IPS DF 4.7 (cell line): ENCODE measurements around the gene CAV2.

ENCODE experiments used
- DNase-seq: peaks from one replicate; pipeline ENCODE4 v3.0.0-alpha.2; 2013; ENCODE audit warnings: low spot score; ENCODE audit errors: extremely low read depth

CAV2 gene

GRCh38 chr7:116495736-116496135 is 3.8 kb upstream of the CAV2 start:
- no peak for DNase-seq

- DNase-seq = no peak
Measured at GRCh38 chr7:116496653-116497052, 2.9 kb upstream of the CAV2 start.

- DNase-seq = no peak
Measured at GRCh38 chr7:116497708-116498107, 1.8 kb upstream of the CAV2 start.

- no peak for DNase-seq
Measured at GRCh38 chr7:116500078-116500853, 728 bp downstream of the CAV2 start.

- no peak for DNase-seq
Measured at GRCh38 chr7:116501425-116502167, 2.1 kb downstream of the CAV2 start.

- DNase-seq = no peak
Measured at GRCh38 chr7:116502201-116503096, 2.9 kb downstream of the CAV2 start.

- no peak for DNase-seq
Measured at GRCh38 chr7:116503835-116504234, 4.3 kb downstream of the CAV2 start.

- DNase-seq = no peak
Measured at GRCh38 chr7:116505278-116505677, 5.7 kb downstream of the CAV2 start.

GRCh38 chr7:116505823-116506222 is 6.3 kb downstream of the CAV2 start:
- DNase-seq = no peak

GRCh38 chr7:116509982-116510579 is 10.5 kb downstream of the CAV2 start:
- no peak for DNase-seq

GRCh38 chr7:116510795-116511194 is 11.3 kb downstream of the CAV2 start:
- no peak for DNase-seq

- DNase-seq = no peak
Measured at GRCh38 chr7:116511552-116512519, 12.3 kb downstream of the CAV2 start.

- DNase-seq = no peak
Measured at GRCh38 chr7:116512520-116513188, 13.1 kb downstream of the CAV2 start.

GRCh38 chr7:116515584-116515983 is 16.0 kb downstream of the CAV2 start:
- DNase-seq = no peak

GRCh38 chr7:116516324-116516723 is 16.8 kb downstream of the CAV2 start:
- DNase-seq = no peak

GRCh38 chr7:116517626-116518025 is 18.1 kb downstream of the CAV2 start:
- no peak for DNase-seq

- DNase-seq = no peak
Measured at GRCh38 chr7:116518961-116519360, 19.4 kb downstream of the CAV2 start.

- no peak for DNase-seq
Measured at GRCh38 chr7:116521046-116521664, 21.6 kb downstream of the CAV2 start.

GRCh38 chr7:116522247-116522646 is 22.7 kb downstream of the CAV2 start:
- no peak for DNase-seq
